SK-N-SH (cell line): ENCODE measurements around the gene ARID2. TPM values are rescaled to one million over a fixed set of nuclear protein-coding genes. Genes with fewer than 3 reads are reported as not detected.

Experiments used
- CTCF ChIA-PET: fragments of 300-600, 350-600 bp; formaldehyde crosslinking; extraction: SDS; loops from one replicate; lab custom pipeline; 2021; lab: Yijun Ruan, JAX
- POLR2A ChIA-PET: fragments of 350-600 bp; sonication (Branson Sonifier 250); formaldehyde crosslinking; extraction: SDS; loops from one replicate; lab custom pipeline; 2020; ENCODE audit warnings: antibody characterized with exemption, inconsistent platforms; lab: Yijun Ruan, JAX
- DNase-seq: peaks from one replicate; pipeline ENCODE4 v3.0.0; 2012
- H2AFZ ChIP-seq: fragments of 200-600 bp; sonication (generic); 2 replicates; pipeline ENCODE4 v1.8.1; 2016; ENCODE audit warnings: antibody characterized with exemption, mild to moderate bottlenecking, low read depth
- H3F3A ChIP-seq: fragments of 200-600 bp; sonication (generic); replicated peaks from 2 replicates; pipeline ENCODE3; 2016; ENCODE audit warnings: antibody characterized with exemption, mild to moderate bottlenecking; ENCODE audit not compliant: insufficient read depth
- H3K27ac ChIP-seq, 2 experiments: fragments of 200-500 bp in 1 of 2; fragments of 200-600 bp in 1 of 2; sonication (Bioruptor generic) in 1 of 2; sonication (generic), shearing (Covaris generic) in 1 of 2; 2 replicates each; pipeline versions ENCODE4 v1.5.1 to v1.6.1; 2014 to 2016; ENCODE audit warnings: low read depth in 2 of 2, inconsistent platforms in 1 of 2, low read length in 1 of 2, mild to moderate bottlenecking in 1 of 2, mixed read lengths in 1 of 2
- H3K27me3 ChIP-seq: fragments of 200-600 bp; sonication (generic), shearing (Covaris generic); 2 replicates; pipeline ENCODE4 v1.6.1; 2016; ENCODE audit warnings: mixed run types; ENCODE audit not compliant: insufficient read depth
- H3K36me3 ChIP-seq, 2 experiments: fragments of 200-500 bp in 1 of 2; fragments of 200-600 bp in 1 of 2; sonication (Bioruptor generic) in 1 of 2; sonication (generic) in 1 of 2; replicated peaks in 1 of 2; 2 replicates each; pipeline versions ENCODE3 to v1.5.1; 2014 to 2016; ENCODE audit warnings: low read length in 1 of 2, mild to moderate bottlenecking in 1 of 2; ENCODE audit not compliant: insufficient read depth in 2 of 2, control insufficient read depth in 1 of 2
- H3K4me1 ChIP-seq, 2 experiments: fragments of 200-500 bp in 1 of 2; fragments of 200-600 bp in 1 of 2; sonication (Bioruptor generic) in 1 of 2; sonication (generic), shearing (Covaris generic) in 1 of 2; 2 replicates each; pipeline versions ENCODE4 v1.5.1 to v1.6.1; 2014 to 2016; ENCODE audit warnings: low read depth in 1 of 2, low read length in 1 of 2, mixed run types in 1 of 2; ENCODE audit not compliant: insufficient read depth in 2 of 2, control insufficient read depth in 1 of 2
- H3K4me2 ChIP-seq: fragments of 200-600 bp; sonication (generic), shearing (Covaris generic); 2 replicates; pipeline ENCODE4 v1.6.1; 2017; ENCODE audit warnings: mixed run types
- H3K4me3 ChIP-seq, 2 experiments: fragments of 200-500 bp in 1 of 2; fragments of 200-600 bp in 1 of 2; sonication (Bioruptor generic) in 1 of 2; sonication (generic), shearing (Covaris generic) in 1 of 2; 2 replicates each; pipeline versions ENCODE4 v1.5.1 to v1.8.1; 2014 to 2016; ENCODE audit warnings: low read depth in 2 of 2, inconsistent platforms in 1 of 2, low read length in 1 of 2, mild to moderate bottlenecking in 1 of 2, mixed read lengths in 1 of 2, moderate library complexity in 1 of 2
- H3K79me2 ChIP-seq: fragments of 200-600 bp; sonication (generic); 2 replicates; pipeline ENCODE4 v1.8.1; 2017; ENCODE audit warnings: mild to moderate bottlenecking; ENCODE audit not compliant: insufficient read depth
- H3K9ac ChIP-seq: fragments of 200-600 bp; sonication (generic); 2 replicates; pipeline ENCODE4 v1.6.1; 2017; ENCODE audit warnings: mixed run types
- H3K9me2 ChIP-seq: fragments of 200-600 bp; sonication (generic); 2 replicates; pipeline ENCODE4 v1.6.1; 2017; ENCODE audit warnings: mixed run types
- H3K9me3 ChIP-seq: fragments of 200-600 bp; sonication (generic); 2 replicates; pipeline ENCODE4 v1.6.1; 2017; ENCODE audit warnings: mixed run types, mild to moderate bottlenecking, moderate library complexity
- H4K20me1 ChIP-seq: fragments of 200-600 bp; sonication (generic); 2 replicates; pipeline ENCODE4 v1.6.1; 2017; ENCODE audit warnings: mild to moderate bottlenecking, mixed run types; ENCODE audit not compliant: insufficient read depth
- EP300 ChIP-seq, 2 experiments: IDR thresholded peaks; 2 replicates each; pipeline versions ENCODE4 v1.4.0 to v1.6.1; 2012; ENCODE audit warnings: borderline replicate concordance in 1 of 2, low read depth in 1 of 2, low read length in 1 of 2
- FOSL2 ChIP-seq: IDR thresholded peaks from 2 replicates; pipeline ENCODE4 v1.4.0; 2012; ENCODE audit warnings: low read depth, mild to moderate bottlenecking, moderate library complexity, borderline replicate concordance
- FOXJ3 ChIP-seq: sonication (generic); formaldehyde crosslinking; IDR thresholded peaks from 2 replicates; pipeline ENCODE4 v1.5.1; 2020; ENCODE audit warnings: mild to moderate bottlenecking, missing genetic modification reagents
- GABPA ChIP-seq: IDR thresholded peaks from 2 replicates; pipeline ENCODE4 v1.4.0; 2012; ENCODE audit warnings: low read depth, mild to moderate bottlenecking
- GATA2 ChIP-seq: sonication (generic); formaldehyde crosslinking; IDR thresholded peaks from 2 replicates; pipeline ENCODE4 v1.5.0; 2020; ENCODE audit warnings: mild to moderate bottlenecking, missing genetic modification reagents
- JUND ChIP-seq: IDR thresholded peaks from 2 replicates; pipeline ENCODE4 v1.4.0; 2012
- MEF2A ChIP-seq: IDR thresholded peaks from 2 replicates; pipeline ENCODE4 v1.4.0; 2012; ENCODE audit warnings: low read depth, borderline replicate concordance
- POLR2AphosphoS5 ChIP-seq: IDR thresholded peaks from 2 replicates; pipeline ENCODE4 v1.6.1; 2012; ENCODE audit warnings: low read depth, low read length
- RXRA ChIP-seq: IDR thresholded peaks from 2 replicates; pipeline ENCODE4 v1.4.0; 2012; ENCODE audit warnings: low read depth, mild to moderate bottlenecking, borderline replicate concordance
- SMC3 ChIP-seq: IDR thresholded peaks from 2 replicates; pipeline ENCODE4 v1.6.1; 2012; ENCODE audit warnings: low read depth, low read length, improper control_type of control experiment
- TEAD4 ChIP-seq: IDR thresholded peaks from 2 replicates; pipeline ENCODE4 v1.4.0; 2012; ENCODE audit warnings: mild to moderate bottlenecking, borderline replicate concordance; ENCODE audit not compliant: insufficient read depth
- YY1 ChIP-seq: IDR thresholded peaks from 2 replicates; pipeline ENCODE4 v1.4.0; 2012; ENCODE audit warnings: low read depth, mild to moderate bottlenecking
- WGBS: methylation state at CpG from one replicate; pipeline ENCODE4 v1.1.6; 2017; ENCODE audit warnings: low lambda C conversion rate; 5-methylcytosine and 5-hydroxymethylcytosine counted together
- polyA plus RNA-seq, 3 experiments: library from polyadenylated mRNA; depleted of rRNA; stranded (reverse); fragments of >200 nt; gene quantifications; 2 replicates each; pipeline ENCODE4 v1.2.3, GENCODE V29; 2012
- TF ChIP-seq, protein P1 (sequence below): IDR thresholded peaks from 2 replicates; pipeline ENCODE4; 2012
- TF ChIP-seq, protein P2 (sequence below): fragments of 200-600 bp; sonication (generic); IDR thresholded peaks from 2 replicates; pipeline ENCODE4 v1.6.1; 2017; ENCODE audit warnings: antibody characterized with exemption, mild to moderate bottlenecking, moderate library complexity
- TF ChIP-seq, protein P3 (sequence below): IDR thresholded peaks from 2 replicates; pipeline ENCODE4 v1.4.0; 2012; ENCODE audit warnings: low read depth
- TF ChIP-seq, protein P4 (sequence below): fragments of 150-350 bp; IDR thresholded peaks from 2 replicates; pipeline ENCODE4 v1.6.1; 2016; ENCODE audit warnings: mild to moderate bottlenecking, low read depth, low read length

ARID2 gene, protein sequence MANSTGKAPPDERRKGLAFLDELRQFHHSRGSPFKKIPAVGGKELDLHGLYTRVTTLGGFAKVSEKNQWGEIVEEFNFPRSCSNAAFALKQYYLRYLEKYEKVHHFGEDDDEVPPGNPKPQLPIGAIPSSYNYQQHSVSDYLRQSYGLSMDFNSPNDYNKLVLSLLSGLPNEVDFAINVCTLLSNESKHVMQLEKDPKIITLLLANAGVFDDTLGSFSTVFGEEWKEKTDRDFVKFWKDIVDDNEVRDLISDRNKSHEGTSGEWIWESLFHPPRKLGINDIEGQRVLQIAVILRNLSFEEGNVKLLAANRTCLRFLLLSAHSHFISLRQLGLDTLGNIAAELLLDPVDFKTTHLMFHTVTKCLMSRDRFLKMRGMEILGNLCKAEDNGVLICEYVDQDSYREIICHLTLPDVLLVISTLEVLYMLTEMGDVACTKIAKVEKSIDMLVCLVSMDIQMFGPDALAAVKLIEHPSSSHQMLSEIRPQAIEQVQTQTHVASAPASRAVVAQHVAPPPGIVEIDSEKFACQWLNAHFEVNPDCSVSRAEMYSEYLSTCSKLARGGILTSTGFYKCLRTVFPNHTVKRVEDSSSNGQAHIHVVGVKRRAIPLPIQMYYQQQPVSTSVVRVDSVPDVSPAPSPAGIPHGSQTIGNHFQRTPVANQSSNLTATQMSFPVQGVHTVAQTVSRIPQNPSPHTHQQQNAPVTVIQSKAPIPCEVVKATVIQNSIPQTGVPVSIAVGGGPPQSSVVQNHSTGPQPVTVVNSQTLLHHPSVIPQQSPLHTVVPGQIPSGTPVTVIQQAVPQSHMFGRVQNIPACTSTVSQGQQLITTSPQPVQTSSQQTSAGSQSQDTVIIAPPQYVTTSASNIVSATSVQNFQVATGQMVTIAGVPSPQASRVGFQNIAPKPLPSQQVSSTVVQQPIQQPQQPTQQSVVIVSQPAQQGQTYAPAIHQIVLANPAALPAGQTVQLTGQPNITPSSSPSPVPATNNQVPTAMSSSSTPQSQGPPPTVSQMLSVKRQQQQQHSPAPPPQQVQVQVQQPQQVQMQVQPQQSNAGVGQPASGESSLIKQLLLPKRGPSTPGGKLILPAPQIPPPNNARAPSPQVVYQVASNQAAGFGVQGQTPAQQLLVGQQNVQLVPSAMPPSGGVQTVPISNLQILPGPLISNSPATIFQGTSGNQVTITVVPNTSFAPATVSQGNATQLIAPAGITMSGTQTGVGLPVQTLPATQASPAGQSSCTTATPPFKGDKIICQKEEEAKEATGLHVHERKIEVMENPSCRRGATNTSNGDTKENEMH (N-terminal part only)
- 5.9 and 8.0 TPM in 2 replicates for polyA plus RNA-seq (2012; rRNA removed)
- polyA plus RNA-seq (2012; cell fraction: cytosol; rRNA removed), result 5.7 and 6.6 TPM in 2 replicates
- 6.1 and 15.6 TPM in 2 replicates for polyA plus RNA-seq (2012; cell fraction: nucleus; rRNA removed)

DNA sequence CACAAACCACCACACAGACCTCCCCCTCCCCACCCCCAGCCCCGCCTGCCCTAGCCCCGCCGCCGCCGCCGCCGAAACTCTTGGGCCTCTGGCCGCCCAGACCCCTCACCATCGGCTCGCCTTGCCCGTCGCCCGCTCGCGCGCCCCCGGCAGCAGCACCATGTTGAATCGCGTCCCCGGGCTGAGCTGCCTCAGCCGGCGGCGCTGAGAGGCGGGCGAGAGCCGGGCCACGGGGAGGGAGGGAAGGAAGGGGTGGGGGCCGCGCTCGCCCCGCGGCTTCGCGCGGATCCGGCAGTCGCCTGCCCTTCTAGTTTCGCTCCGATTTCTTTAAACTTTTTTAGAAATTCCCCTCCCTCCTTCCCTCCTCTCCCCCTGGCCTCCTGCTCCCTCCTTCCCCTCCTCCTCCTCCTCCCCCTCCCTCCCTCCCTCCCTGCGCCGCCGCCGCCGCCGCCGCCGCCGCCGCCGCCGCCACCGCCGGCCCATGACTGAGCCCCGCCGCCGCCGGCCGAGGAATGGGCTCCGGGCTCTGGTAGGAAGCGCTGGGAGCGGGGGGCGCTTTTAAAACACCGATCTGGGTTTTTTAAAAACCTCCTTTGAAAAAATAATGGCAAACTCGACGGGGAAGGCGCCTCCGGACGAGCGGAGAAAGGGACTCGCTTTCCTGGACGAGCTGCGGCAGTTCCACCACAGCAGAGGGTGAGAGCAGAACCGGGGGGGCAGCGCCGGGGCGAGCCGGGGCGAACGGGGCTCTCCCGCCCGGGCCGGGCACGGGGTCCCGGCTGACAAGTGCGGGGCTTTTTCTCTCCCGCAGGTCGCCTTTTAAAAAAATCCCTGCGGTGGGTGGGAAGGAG is at the start of gene ARID2:
TSS of gene ARID2 (plus strand) at position 474 of the 851 bp plus-strand sequence. CDS start at position 605, 131 bp downstream.
- POLR2A ChIA-PET, result interaction anchor here (0.7 to 2.1 kb wide), 3 partner anchors 13 to 514 kb away, joined by 4 to 9 read pairs (median 4); partner anchors contain the start of gene ANO6
- peak within 1 kb of the TSS; percentile 97 for H3K9ac ChIP-seq
- under 1% methylated on average over 68 of the region's 88 CpGs for WGBS
- CTCF ChIA-PET, result interaction anchor here (0.9 to 9.2 kb wide), 10 partner anchors 13 to 515 kb away, joined by 3 to 70 read pairs (median 4); partner anchors contain the start of gene ANO6
- peak; percentile 72 for DNase-seq
- H4K20me1 ChIP-seq, result peaks cover 12% of the 10 kb centered on the region; the same call in 1 of the 2 replicates
- peak within 1 kb of the TSS; percentile 88 for H3K4me2 ChIP-seq
- no peaks in the 10 kb centered on the region for H3K9me2 ChIP-seq
- H2AFZ ChIP-seq, result peak within 1 kb of the TSS; percentile 88
- no peaks in the 10 kb centered on the region for H3K9me3 ChIP-seq
- no peaks in the 10 kb centered on the region for H3K27me3 ChIP-seq
- peaks cover 16% of the 10 kb centered on the region in 2 experiments for H3K36me3 ChIP-seq
- peak within 1 kb of the TSS; percentile 94 to 99 for H3K27ac ChIP-seq
- peak within 1 kb of the TSS; percentile 90 to 93 for H3K4me3 ChIP-seq
- peaks cover 59% of the 10 kb centered on the region for H3K79me2 ChIP-seq
- H3K4me1 ChIP-seq, result peaks cover 8 to 17% of the 10 kb centered on the region in 2 experiments; a peak in 2 of 4 replicates
- TF ChIP-seq MEF2A (no peak), POLR2AphosphoS5 (no peak), YY1 (no peak), JUND (no peak), FOSL2 (no peak), EP300 (IDR thresholded peaks at IDR 0.05; ENCODE audit: borderline replicate concordance in 1 of 2, low read depth in 1 of 2, low read length in 1 of 2) (no peak), SMC3 (no peak)
- TF ChIP-seq, protein P1, sequence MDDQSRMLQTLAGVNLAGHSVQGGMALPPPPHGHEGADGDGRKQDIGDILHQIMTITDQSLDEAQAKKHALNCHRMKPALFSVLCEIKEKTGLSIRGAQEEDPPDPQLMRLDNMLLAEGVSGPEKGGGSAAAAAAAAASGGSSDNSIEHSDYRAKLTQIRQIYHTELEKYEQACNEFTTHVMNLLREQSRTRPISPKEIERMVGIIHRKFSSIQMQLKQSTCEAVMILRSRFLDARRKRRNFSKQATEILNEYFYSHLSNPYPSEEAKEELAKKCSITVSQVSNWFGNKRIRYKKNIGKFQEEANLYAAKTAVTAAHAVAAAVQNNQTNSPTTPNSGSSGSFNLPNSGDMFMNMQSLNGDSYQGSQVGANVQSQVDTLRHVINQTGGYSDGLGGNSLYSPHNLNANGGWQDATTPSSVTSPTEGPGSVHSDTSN, result no peak
- peaks cover 46% of the 10 kb centered on the region for H3F3A ChIP-seq

DNA sequence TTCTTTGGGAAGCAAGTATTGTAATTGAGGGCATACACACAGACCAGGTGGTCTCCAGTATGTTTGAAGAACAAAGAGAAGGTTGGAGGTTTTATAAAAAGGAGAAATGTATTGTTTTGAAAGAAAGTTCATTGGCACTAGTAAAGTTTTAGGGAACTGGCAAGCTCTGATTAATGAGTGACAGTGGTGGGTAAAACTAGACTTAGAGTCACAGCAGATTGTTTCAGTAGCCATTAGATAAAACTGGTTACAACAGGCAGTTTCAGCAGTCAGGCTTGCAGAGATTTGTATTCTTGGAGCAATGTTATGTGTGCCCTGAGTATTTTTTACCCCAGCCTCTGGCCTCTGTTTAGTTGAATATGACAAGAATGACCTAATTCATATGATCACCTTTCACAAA is 49.1 kb upstream of the ARID2 start:
- ChIA-PET CTCF (interaction anchor here (0.8 kb wide), 1 partner anchor 45 kb away, joined by 3 read pairs; no protein-coding TSS in a partner anchor), POLR2A (no interaction called here)
- H3K9ac ChIP-seq, result no peak overlapping the region
- H3K27me3 ChIP-seq, result no peaks in the 10 kb centered on the region
- H2AFZ ChIP-seq, result no peak overlapping the region
- H3K27ac ChIP-seq, result no peak overlapping the region
- no peaks in the 10 kb centered on the region for H4K20me1 ChIP-seq
- H3K9me2 ChIP-seq, result no peaks in the 10 kb centered on the region
- peaks cover 3% of the 10 kb centered on the region for H3F3A ChIP-seq
- H3K4me3 ChIP-seq, result no peak overlapping the region
- H3K4me2 ChIP-seq, result no peak overlapping the region
- no peaks in the 10 kb centered on the region for H3K36me3 ChIP-seq
- no peaks in the 10 kb centered on the region for H3K9me3 ChIP-seq
- no peak for DNase-seq
- no peaks in the 10 kb centered on the region for H3K4me1 ChIP-seq
- H3K79me2 ChIP-seq, result no peaks in the 10 kb centered on the region
- TF ChIP-seq, protein P2, sequence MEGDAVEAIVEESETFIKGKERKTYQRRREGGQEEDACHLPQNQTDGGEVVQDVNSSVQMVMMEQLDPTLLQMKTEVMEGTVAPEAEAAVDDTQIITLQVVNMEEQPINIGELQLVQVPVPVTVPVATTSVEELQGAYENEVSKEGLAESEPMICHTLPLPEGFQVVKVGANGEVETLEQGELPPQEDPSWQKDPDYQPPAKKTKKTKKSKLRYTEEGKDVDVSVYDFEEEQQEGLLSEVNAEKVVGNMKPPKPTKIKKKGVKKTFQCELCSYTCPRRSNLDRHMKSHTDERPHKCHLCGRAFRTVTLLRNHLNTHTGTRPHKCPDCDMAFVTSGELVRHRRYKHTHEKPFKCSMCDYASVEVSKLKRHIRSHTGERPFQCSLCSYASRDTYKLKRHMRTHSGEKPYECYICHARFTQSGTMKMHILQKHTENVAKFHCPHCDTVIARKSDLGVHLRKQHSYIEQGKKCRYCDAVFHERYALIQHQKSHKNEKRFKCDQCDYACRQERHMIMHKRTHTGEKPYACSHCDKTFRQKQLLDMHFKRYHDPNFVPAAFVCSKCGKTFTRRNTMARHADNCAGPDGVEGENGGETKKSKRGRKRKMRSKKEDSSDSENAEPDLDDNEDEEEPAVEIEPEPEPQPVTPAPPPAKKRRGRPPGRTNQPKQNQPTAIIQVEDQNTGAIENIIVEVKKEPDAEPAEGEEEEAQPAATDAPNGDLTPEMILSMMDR, result no peak
- no peak for TF ChIP-seq TEAD4
- no peak for TF ChIP-seq SMC3
- no peak for TF ChIP-seq FOXJ3 (CRISPR knock-in tag)
- TF ChIP-seq, protein P3, sequence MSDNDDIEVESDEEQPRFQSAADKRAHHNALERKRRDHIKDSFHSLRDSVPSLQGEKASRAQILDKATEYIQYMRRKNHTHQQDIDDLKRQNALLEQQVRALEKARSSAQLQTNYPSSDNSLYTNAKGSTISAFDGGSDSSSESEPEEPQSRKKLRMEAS, result no peak
- no peak for TF ChIP-seq GATA2
- no peak for TF ChIP-seq POLR2AphosphoS5
- no peak for TF ChIP-seq EP300 (IDR thresholded peaks at IDR 0.05; ENCODE audit: borderline replicate concordance in 1 of 2, low read depth in 1 of 2, low read length in 1 of 2)
- no peak for TF ChIP-seq GABPA
- no peak for TF ChIP-seq RXRA
- TF ChIP-seq, protein P4, sequence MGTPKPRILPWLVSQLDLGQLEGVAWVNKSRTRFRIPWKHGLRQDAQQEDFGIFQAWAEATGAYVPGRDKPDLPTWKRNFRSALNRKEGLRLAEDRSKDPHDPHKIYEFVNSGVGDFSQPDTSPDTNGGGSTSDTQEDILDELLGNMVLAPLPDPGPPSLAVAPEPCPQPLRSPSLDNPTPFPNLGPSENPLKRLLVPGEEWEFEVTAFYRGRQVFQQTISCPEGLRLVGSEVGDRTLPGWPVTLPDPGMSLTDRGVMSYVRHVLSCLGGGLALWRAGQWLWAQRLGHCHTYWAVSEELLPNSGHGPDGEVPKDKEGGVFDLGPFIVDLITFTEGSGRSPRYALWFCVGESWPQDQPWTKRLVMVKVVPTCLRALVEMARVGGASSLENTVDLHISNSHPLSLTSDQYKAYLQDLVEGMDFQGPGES, result no peak
